ENCODE results near the gene KRTAP4-1. TPM values are rescaled to one million over a fixed set of nuclear protein-coding genes. Genes with fewer than 3 reads are reported as not detected.

The KRTAP4-1 gene
- total and polyA plus RNA-seq, 4 donors = not detected

- no peaks in the 10 kb centered on the region for H3K4me1 ChIP-seq (ENCODE audit: control insufficient read depth in 4 of 4, insufficient read depth in 4 of 4, low read length in 3 of 4)
- 17% methylated on average over 2 of the region's 2 CpGs for WGBS
- no peak overlapping the region for H3K9ac ChIP-seq (ENCODE audit: low read depth in 1 of 2, low read length in 2 of 2)
- DNase-seq (ENCODE audit: low spot score) = no peak
- peaks cover 0 to 3% (median 0%) of the 10 kb centered on the region in 4 donors for H3K27me3 ChIP-seq (ENCODE audit: control insufficient read depth in 4 of 4, insufficient read depth in 4 of 4, low read length in 3 of 4)
- H3K9me3 ChIP-seq (ENCODE audit: control insufficient read depth in 4 of 4, low read length in 3 of 4) = no peaks in the 10 kb centered on the region
- no peaks in the 10 kb centered on the region for H3K36me3 ChIP-seq (ENCODE audit: control insufficient read depth in 4 of 4, insufficient read depth in 3 of 4, low read depth in 1 of 4, low read length in 3 of 4)
- no peak overlapping the region for H3K27ac ChIP-seq (ENCODE audit: low read depth in 1 of 2, low read length in 2 of 2)
- no peak for TF ChIP-seq RXRA (IDR thresholded peaks at IDR 0.05)
- no peak for TF ChIP-seq HNF4A (conservative IDR thresholded peaks at IDR 0.05)
- no peak for TF ChIP-seq FOXA2 (IDR thresholded peaks at IDR 0.05)
- TF ChIP-seq RAD21 (IDR thresholded peaks at IDR 0.05) = no peak
- no peak for TF ChIP-seq YY1 (IDR thresholded peaks at IDR 0.05)
- no peak overlapping the region for H3K4me3 ChIP-seq (ENCODE audit: low read depth in 1 of 3, low read length in 3 of 3)
Observed at GRCh38 chr17:41153856-41154255, 30.9 kb downstream of the KRTAP4-1 start.

- no peaks in the 10 kb centered on the region for H3K9me3 ChIP-seq (ENCODE audit: control insufficient read depth in 4 of 4, low read length in 3 of 4)
- H3K36me3 ChIP-seq (ENCODE audit: control insufficient read depth in 4 of 4, insufficient read depth in 3 of 4, low read depth in 1 of 4, low read length in 3 of 4) = no peaks in the 10 kb centered on the region
- peaks cover 0 to 3% (median 0%) of the 10 kb centered on the region in 4 donors for H3K27me3 ChIP-seq (ENCODE audit: control insufficient read depth in 4 of 4, insufficient read depth in 4 of 4, low read length in 3 of 4)
- 52% methylated on average over 2 of the region's 2 CpGs for WGBS
- no peak for DNase-seq (ENCODE audit: low spot score)
- H3K4me1 ChIP-seq (ENCODE audit: control insufficient read depth in 4 of 4, insufficient read depth in 4 of 4, low read length in 3 of 4) = no peaks in the 10 kb centered on the region
- H3K4me3 ChIP-seq (ENCODE audit: low read depth in 1 of 3, low read length in 3 of 3) = no peak overlapping the region
- no peak overlapping the region for H3K9ac ChIP-seq (ENCODE audit: low read depth in 1 of 2, low read length in 2 of 2)
- TF ChIP-seq RAD21 (IDR thresholded peaks at IDR 0.05) = no peak
- no peak for TF ChIP-seq HNF4G (IDR thresholded peaks at IDR 0.05)
- TF ChIP-seq FOXA1 (IDR thresholded peaks at IDR 0.05) = no peak
- no peak for TF ChIP-seq HNF4A (conservative IDR thresholded peaks at IDR 0.05)
- TF ChIP-seq SP1 (IDR thresholded peaks at IDR 0.05) = no peak
- no peak for TF ChIP-seq GABPA (IDR thresholded peaks at IDR 0.05 in 1 of 2, conservative IDR thresholded peaks at IDR 0.05 in 1 of 2)
- no peak for TF ChIP-seq NR2F2 (IDR thresholded peaks at IDR 0.05)
- no peak overlapping the region for H3K27ac ChIP-seq (ENCODE audit: low read depth in 1 of 2, low read length in 2 of 2)
Observed at GRCh38 chr17:41151525-41151924, 33.2 kb downstream of the KRTAP4-1 start.

- Histone ChIP-seq H3K4me1 (ENCODE audit: control insufficient read depth in 4 of 4, insufficient read depth in 4 of 4, low read length in 3 of 4) (no peaks in the 10 kb centered on the region), H3K27ac (ENCODE audit: low read depth in 1 of 2, low read length in 2 of 2) (no peak overlapping the region), H3K36me3 (ENCODE audit: control insufficient read depth in 4 of 4, insufficient read depth in 3 of 4, low read depth in 1 of 4, low read length in 3 of 4) (no peaks in the 10 kb centered on the region), H3K9ac (ENCODE audit: low read depth in 1 of 2, low read length in 2 of 2) (no peak overlapping the region), H3K27me3 (ENCODE audit: control insufficient read depth in 4 of 4, insufficient read depth in 4 of 4, low read length in 3 of 4) (peaks cover 0 to 3% (median 0%) of the 10 kb centered on the region in 4 donors), H3K4me3 (ENCODE audit: low read depth in 1 of 3, low read length in 3 of 3) (no peak overlapping the region), H3K9me3 (ENCODE audit: control insufficient read depth in 4 of 4, low read length in 3 of 4) (no peaks in the 10 kb centered on the region)
- WGBS = 87% methylated on average over 4 of the region's 4 CpGs
- TF ChIP-seq JUND (IDR thresholded peaks at IDR 0.05) (no peak), FOXA2 (IDR thresholded peaks at IDR 0.05) (no peak), MAX (IDR thresholded peaks at IDR 0.05) (no peak), ZBTB33 (IDR thresholded peaks at IDR 0.05) (no peak), HNF4G (IDR thresholded peaks at IDR 0.05) (no peak), NR2F2 (IDR thresholded peaks at IDR 0.05) (no peak), YY1 (IDR thresholded peaks at IDR 0.05) (no peak), HNF4A (conservative IDR thresholded peaks at IDR 0.05) (no peak), SP1 (IDR thresholded peaks at IDR 0.05) (no peak), GABPA (IDR thresholded peaks at IDR 0.05 in 1 of 2, conservative IDR thresholded peaks at IDR 0.05 in 1 of 2) (no peak), FOXA1 (IDR thresholded peaks at IDR 0.05) (no peak), TAF1 (conservative IDR thresholded peaks at IDR 0.05) (no peak)
- DNase-seq (ENCODE audit: low spot score) = no peak
Observed at GRCh38 chr17:41150026-41150425, 34.7 kb downstream of the KRTAP4-1 start.
